HepG2 (cell line): ENCODE measurements around the gene LENG1. TPM values are rescaled to one million over a fixed set of nuclear protein-coding genes. Genes with fewer than 3 reads are reported as not detected.

Experiments
- HHEX ChIP-seq: IDR thresholded peaks from 2 replicates; pipeline ENCODE4 v1.6.1; 2016; ENCODE audit warnings: control low read depth
- HNRNPLL ChIP-seq: fragments of 200-400 bp; formaldehyde crosslinking; IDR thresholded peaks from 2 replicates; pipeline ENCODE4 v1.6.1; 2017; ENCODE audit warnings: mild to moderate bottlenecking, low read depth, low read length; ENCODE audit not compliant: poor library complexity, severe bottlenecking
- RNF2 ChIP-seq: fragments of 450-650 bp; conservative IDR thresholded peaks from 2 replicates; pipeline ENCODE4 v1.6.1; 2016; ENCODE audit warnings: low read depth
- SRSF1 ChIP-seq: fragments of 200-400 bp; formaldehyde crosslinking; optimal IDR thresholded peaks from 2 replicates; pipeline ENCODE3; 2017; ENCODE audit warnings: mild to moderate bottlenecking, low read depth, low read length, moderate library complexity
- ZNF136 ChIP-seq: sonication (generic); formaldehyde crosslinking; IDR thresholded peaks from 2 replicates; pipeline ENCODE4 v1.8.1; 2022; ENCODE audit warnings: low read depth, mild to moderate bottlenecking, moderate library complexity, missing genetic modification reagents
- ZNF263 ChIP-seq: sonication (generic); formaldehyde crosslinking; IDR thresholded peaks from 2 replicates; pipeline ENCODE4 v1.4.0; 2020; ENCODE audit warnings: missing genetic modification reagents
- ZNF30 ChIP-seq: sonication (generic); formaldehyde crosslinking; IDR thresholded peaks from 2 replicates; pipeline ENCODE4 v1.5.0; 2020; ENCODE audit warnings: mild to moderate bottlenecking, missing genetic modification reagents
- ZNF432 ChIP-seq: sonication (generic); formaldehyde crosslinking; IDR thresholded peaks from 2 replicates; pipeline ENCODE4 v1.5.0; 2020; ENCODE audit warnings: missing genetic modification reagents, mild to moderate bottlenecking, borderline replicate concordance
- ZNF598 ChIP-seq: sonication (generic); formaldehyde crosslinking; IDR thresholded peaks from 2 replicates; pipeline ENCODE4 v1.5.1; 2020; ENCODE audit warnings: mild to moderate bottlenecking, missing genetic modification reagents, borderline replicate concordance
- ZNF761 ChIP-seq: sonication (generic); formaldehyde crosslinking; conservative IDR thresholded peaks from 2 replicates; pipeline ENCODE4 v1.4.0; 2020; ENCODE audit warnings: mild to moderate bottlenecking, missing genetic modification reagents
- ZNF766 ChIP-seq: sonication (generic); formaldehyde crosslinking; IDR thresholded peaks from 2 replicates; pipeline ENCODE4 v1.5.0; 2020; ENCODE audit warnings: missing genetic modification reagents, borderline replicate concordance
- ZNF772 ChIP-seq: sonication (generic); formaldehyde crosslinking; IDR thresholded peaks from 2 replicates; pipeline ENCODE4 v1.5.0; 2020; ENCODE audit warnings: mild to moderate bottlenecking, missing genetic modification reagents
- polyA plus RNA-seq, 8 experiments: library from polyadenylated mRNA; depleted of rRNA in 3 of 8; stranded (reverse) in 7 of 8; unstranded in 1 of 8; fragments of >200 nt; fragmentation: Illumina TruSeq in 4 of 8; extraction: Trizol in 4 of 8; gene quantifications; 2 replicates each; pipeline versions ENCODE4 v1.2.1 to v1.2.3, GENCODE V29; 2011 to 2016; ENCODE audit warnings: low read depth in 4 of 8, missing spikeins in 1 of 8, mixed read lengths in 1 of 8; ENCODE audit not compliant: insufficient read depth in 1 of 8
- total RNA-seq, 5 experiments: library from RNA; depleted of rRNA; stranded (reverse); fragments of >200 nt; fragmentation: Illumina TruSeq; extraction: Trizol; gene quantifications; 2 replicates each; pipeline ENCODE4 v1.2.3, GENCODE V29; 2016; ENCODE audit warnings: low read depth in 1 of 5
- TF ChIP-seq, protein P1 (sequence below): sonication (generic); formaldehyde crosslinking; IDR thresholded peaks from 2 replicates; pipeline ENCODE4 v1.5.0; 2020; ENCODE audit warnings: missing genetic modification reagents
- TF ChIP-seq, protein P2 (sequence below): sonication (generic); formaldehyde crosslinking; IDR thresholded peaks from 2 replicates; pipeline ENCODE4 v1.8.0; 2022; ENCODE audit warnings: mild to moderate bottlenecking, missing genetic modification reagents, moderate library complexity
- TF ChIP-seq, protein P3 (sequence below), 2 experiments: fragments of 450-650 bp in 1 of 2; sonication (generic) in 1 of 2; formaldehyde crosslinking in 1 of 2; IDR thresholded peaks; 2 replicates each; pipeline versions ENCODE4 v1.6.1 to v1.8.0; 2016 to 2022; ENCODE audit warnings: antibody characterized with exemption in 1 of 2, mild to moderate bottlenecking in 1 of 2, missing genetic modification reagents in 1 of 2
- TF ChIP-seq, protein P4 (sequence below): sonication (generic); formaldehyde crosslinking; IDR thresholded peaks from 2 replicates; pipeline ENCODE4 v1.8.0; 2022; ENCODE audit warnings: mild to moderate bottlenecking, missing genetic modification reagents, borderline replicate concordance

Gene LENG1
- total and polyA plus RNA-seq, 2 of the 13 experiments (the other 11 are each of a cell fraction or from before 2014, with no cell fraction given): 1.8 to 3.8 TPM

DNA sequence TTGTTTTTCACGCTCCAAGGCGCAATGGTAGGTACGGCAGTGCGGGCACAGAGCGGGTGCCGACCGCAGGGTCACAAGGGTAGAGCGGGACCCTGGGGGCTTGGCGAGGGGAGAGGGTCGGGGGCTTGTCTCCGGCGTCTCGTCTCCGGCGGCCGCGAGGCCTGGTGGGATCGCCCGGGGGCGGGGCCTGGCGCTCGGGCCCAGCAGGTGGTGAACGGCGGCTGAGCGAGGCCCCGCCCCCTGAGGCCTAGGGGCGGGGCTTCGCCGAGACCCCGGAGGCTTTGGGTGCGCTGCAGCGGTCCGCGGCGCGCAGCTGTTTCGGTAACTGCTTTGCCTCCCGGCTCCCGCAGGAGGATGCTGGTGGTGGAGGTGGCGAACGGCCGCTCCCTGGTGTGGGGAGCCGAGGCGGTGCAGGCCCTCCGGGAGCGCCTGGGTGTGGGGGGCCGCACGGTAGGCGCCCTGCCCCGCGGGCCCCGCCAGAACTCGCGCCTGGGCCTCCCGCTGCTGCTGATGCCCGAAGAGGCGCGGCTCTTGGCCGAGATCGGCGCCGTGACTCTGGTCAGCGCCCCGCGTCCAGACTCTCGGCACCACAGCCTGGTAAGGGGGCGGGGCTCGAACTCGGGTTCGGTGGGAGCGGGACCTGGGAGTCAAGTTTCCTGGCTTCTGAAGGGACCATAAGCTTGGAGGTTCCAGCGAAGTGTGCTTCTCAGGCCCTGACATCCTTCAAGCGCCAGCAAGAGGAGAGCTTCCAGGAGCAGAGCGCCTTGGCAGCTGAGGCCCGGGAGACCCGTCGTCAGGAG lies 31.7 kb upstream of the LENG1 start, which contains the start of gene TSEN34 (continued):
- TF ChIP-seq, protein P1, sequence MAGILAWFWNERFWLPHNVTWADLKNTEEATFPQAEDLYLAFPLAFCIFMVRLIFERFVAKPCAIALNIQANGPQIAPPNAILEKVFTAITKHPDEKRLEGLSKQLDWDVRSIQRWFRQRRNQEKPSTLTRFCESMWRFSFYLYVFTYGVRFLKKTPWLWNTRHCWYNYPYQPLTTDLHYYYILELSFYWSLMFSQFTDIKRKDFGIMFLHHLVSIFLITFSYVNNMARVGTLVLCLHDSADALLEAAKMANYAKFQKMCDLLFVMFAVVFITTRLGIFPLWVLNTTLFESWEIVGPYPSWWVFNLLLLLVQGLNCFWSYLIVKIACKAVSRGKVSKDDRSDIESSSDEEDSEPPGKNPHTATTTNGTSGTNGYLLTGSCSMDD (CRISPR knock-in tag): no peak
- TF ChIP-seq ZNF772 (CRISPR knock-in tag) (peak; percentile 24; the same call in 1 of the 2 replicates), ZNF761 (CRISPR knock-in tag) (no peak), ZNF263 (0 out of 2 replicates have a peak, but pooled peaks have one; percentile 16), ZNF766 (CRISPR knock-in tag) (no peak), ZNF30 (CRISPR knock-in tag) (no peak), HNRNPLL (no peak), ZNF432 (CRISPR knock-in tag) (no peak), HHEX (CRISPR knock-in tag) (no peak), RNF2 (no peak), SRSF1 (peak; percentile 60), ZNF136 (CRISPR knock-in tag) (0 out of 2 replicates have a peak, but pooled peaks have one; percentile 4), ZNF598 (CRISPR knock-in tag) (no peak)
- TF ChIP-seq, protein P2, sequence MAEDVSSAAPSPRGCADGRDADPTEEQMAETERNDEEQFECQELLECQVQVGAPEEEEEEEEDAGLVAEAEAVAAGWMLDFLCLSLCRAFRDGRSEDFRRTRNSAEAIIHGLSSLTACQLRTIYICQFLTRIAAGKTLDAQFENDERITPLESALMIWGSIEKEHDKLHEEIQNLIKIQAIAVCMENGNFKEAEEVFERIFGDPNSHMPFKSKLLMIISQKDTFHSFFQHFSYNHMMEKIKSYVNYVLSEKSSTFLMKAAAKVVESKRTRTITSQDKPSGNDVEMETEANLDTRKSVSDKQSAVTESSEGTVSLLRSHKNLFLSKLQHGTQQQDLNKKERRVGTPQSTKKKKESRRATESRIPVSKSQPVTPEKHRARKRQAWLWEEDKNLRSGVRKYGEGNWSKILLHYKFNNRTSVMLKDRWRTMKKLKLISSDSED: no peak
- TF ChIP-seq, protein P3, sequence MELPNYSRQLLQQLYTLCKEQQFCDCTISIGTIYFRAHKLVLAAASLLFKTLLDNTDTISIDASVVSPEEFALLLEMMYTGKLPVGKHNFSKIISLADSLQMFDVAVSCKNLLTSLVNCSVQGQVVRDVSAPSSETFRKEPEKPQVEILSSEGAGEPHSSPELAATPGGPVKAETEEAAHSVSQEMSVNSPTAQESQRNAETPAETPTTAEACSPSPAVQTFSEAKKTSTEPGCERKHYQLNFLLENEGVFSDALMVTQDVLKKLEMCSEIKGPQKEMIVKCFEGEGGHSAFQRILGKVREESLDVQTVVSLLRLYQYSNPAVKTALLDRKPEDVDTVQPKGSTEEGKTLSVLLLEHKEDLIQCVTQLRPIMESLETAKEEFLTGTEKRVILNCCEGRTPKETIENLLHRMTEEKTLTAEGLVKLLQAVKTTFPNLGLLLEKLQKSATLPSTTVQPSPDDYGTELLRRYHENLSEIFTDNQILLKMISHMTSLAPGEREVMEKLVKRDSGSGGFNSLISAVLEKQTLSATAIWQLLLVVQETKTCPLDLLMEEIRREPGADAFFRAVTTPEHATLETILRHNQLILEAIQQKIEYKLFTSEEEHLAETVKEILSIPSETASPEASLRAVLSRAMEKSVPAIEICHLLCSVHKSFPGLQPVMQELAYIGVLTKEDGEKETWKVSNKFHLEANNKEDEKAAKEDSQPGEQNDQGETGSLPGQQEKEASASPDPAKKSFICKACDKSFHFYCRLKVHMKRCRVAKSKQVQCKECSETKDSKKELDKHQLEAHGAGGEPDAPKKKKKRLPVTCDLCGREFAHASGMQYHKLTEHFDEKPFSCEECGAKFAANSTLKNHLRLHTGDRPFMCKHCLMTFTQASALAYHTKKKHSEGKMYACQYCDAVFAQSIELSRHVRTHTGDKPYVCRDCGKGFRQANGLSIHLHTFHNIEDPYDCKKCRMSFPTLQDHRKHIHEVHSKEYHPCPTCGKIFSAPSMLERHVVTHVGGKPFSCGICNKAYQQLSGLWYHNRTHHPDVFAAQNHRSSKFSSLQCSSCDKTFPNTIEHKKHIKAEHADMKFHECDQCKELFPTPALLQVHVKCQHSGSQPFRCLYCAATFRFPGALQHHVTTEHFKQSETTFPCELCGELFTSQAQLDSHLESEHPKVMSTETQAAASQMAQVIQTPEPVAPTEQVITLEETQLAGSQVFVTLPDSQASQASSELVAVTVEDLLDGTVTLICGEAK (IDR thresholded peaks at IDR 0.05): no peak
- TF ChIP-seq, protein P3 (CRISPR knock-in tag; IDR thresholded peaks at IDR 0.05): no peak
- TF ChIP-seq, protein P4, sequence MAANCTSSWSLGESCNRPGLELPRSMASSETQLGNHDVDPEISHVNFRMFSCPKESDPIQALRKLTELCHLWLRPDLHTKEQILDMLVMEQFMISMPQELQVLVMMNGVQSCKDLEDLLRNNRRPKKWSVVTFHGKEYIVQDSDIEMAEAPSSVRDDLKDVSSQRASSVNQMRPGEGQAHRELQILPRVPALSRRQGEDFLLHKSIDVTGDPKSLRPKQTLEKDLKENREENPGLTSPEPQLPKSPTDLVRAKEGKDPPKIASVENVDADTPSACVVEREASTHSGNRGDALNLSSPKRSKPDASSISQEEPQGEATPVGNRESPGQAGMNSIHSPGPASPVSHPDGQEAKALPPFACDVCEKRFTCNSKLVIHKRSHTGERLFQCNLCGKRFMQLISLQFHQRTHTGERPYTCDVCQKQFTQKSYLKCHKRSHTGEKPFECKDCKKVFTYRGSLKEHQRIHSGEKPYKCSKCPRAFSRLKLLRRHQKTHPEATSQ (CRISPR knock-in tag): 0 out of 2 replicates have a peak, but pooled peaks have one; percentile 46
